ENCODE measurements around the gene HGF.

DNA sequence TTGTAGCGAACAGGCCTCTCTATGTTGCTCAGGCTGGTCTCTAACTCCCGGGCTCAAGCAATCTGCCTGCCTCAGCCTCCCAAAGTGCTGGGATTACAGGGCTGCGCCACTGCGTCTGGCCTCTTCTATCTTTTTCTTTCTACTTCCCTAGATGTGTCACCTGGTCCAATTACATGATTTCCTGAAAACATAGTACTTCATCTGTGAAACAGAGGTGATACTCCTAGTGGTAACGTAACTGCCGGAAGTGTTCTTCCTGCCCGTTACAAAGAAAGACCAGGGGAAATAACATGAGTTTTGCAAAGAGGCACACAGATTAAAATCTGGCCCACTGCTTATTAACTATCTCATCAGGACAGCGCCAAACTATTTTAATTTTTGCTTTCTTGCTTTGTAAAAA lies 18.4 kb upstream of the HGF start:
- TF ChIP-seq, protein P1, sequence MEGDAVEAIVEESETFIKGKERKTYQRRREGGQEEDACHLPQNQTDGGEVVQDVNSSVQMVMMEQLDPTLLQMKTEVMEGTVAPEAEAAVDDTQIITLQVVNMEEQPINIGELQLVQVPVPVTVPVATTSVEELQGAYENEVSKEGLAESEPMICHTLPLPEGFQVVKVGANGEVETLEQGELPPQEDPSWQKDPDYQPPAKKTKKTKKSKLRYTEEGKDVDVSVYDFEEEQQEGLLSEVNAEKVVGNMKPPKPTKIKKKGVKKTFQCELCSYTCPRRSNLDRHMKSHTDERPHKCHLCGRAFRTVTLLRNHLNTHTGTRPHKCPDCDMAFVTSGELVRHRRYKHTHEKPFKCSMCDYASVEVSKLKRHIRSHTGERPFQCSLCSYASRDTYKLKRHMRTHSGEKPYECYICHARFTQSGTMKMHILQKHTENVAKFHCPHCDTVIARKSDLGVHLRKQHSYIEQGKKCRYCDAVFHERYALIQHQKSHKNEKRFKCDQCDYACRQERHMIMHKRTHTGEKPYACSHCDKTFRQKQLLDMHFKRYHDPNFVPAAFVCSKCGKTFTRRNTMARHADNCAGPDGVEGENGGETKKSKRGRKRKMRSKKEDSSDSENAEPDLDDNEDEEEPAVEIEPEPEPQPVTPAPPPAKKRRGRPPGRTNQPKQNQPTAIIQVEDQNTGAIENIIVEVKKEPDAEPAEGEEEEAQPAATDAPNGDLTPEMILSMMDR (IDR thresholded peaks at IDR 0.05) = no peak
- no peak for TF ChIP-seq POLR2A (IDR thresholded peaks at IDR 0.05)
- no peak for TF ChIP-seq POLR2AphosphoS5 (IDR thresholded peaks at IDR 0.05)
